Hepatocyte (in vitro differentiated cells): ENCODE measurements around the gene SCUBE2. TPM values are rescaled to one million over a fixed set of nuclear protein-coding genes. Genes with fewer than 3 reads are reported as not detected.

Experiments
- DNase-seq: peaks from one replicate; pipeline ENCODE4 v3.0.0-alpha.2; 2016; ENCODE audit warnings: low spot score
- H2AFZ ChIP-seq: fragments of 200-600 bp; sonication (generic); 2 replicates; pipeline ENCODE4 v1.6.0; 2016; ENCODE audit warnings: antibody characterized with exemption, mild to moderate bottlenecking
- H3K27ac ChIP-seq: fragments of 200-600 bp; sonication (generic); 2 replicates; pipeline ENCODE4 v1.5.1; 2016; ENCODE audit warnings: mild to moderate bottlenecking
- H3K27me3 ChIP-seq: fragments of 200-600 bp; sonication (generic); 2 replicates; pipeline ENCODE4 v1.6.1; 2016
- H3K36me3 ChIP-seq: fragments of 200-600 bp; sonication (generic); replicated peaks from 2 replicates; pipeline ENCODE4 v1.5.1; 2016; ENCODE audit warnings: low read depth; ENCODE audit not compliant: insufficient read depth
- H3K4me1 ChIP-seq: fragments of 200-600 bp; sonication (generic); 2 replicates; pipeline ENCODE4 v1.5.1; 2016; ENCODE audit warnings: mild to moderate bottlenecking, moderate library complexity; ENCODE audit not compliant: insufficient read depth
- H3K4me2 ChIP-seq: fragments of 200-600 bp; sonication (generic); 2 replicates; pipeline ENCODE4 v1.6.0; 2016
- H3K4me3 ChIP-seq: fragments of 200-600 bp; sonication (generic); 2 replicates; pipeline ENCODE4 v1.5.1; 2016; ENCODE audit warnings: mild to moderate bottlenecking
- H3K79me2 ChIP-seq: fragments of 200-600 bp; sonication (generic); 2 replicates; pipeline ENCODE4 v1.6.0; 2017; ENCODE audit warnings: mild to moderate bottlenecking
- H3K9me2 ChIP-seq: fragments of 200-600 bp; sonication (generic); replicated peaks from 2 replicates; pipeline ENCODE4 v1.6.0; 2017; ENCODE audit warnings: mild to moderate bottlenecking; ENCODE audit not compliant: insufficient read depth
- H3K9me3 ChIP-seq: fragments of 200-600 bp; sonication (generic); 2 replicates; pipeline ENCODE4 v1.5.1; 2016; ENCODE audit warnings: low read depth, mild to moderate bottlenecking
- H4K20me1 ChIP-seq: fragments of 200-600 bp; sonication (generic); 2 replicates; pipeline ENCODE4 v1.6.0; 2016; ENCODE audit warnings: mild to moderate bottlenecking; ENCODE audit not compliant: insufficient read depth, poor library complexity, severe bottlenecking
- CTCF ChIP-seq: fragments of 200-600 bp; sonication (generic); IDR thresholded peaks from 2 replicates; pipeline ENCODE4 v1.5.1; 2016; ENCODE audit warnings: antibody characterized with exemption, mild to moderate bottlenecking; ENCODE audit not compliant: poor library complexity
- EZH2 ChIP-seq: fragments of 200-600 bp; sonication (generic); IDR thresholded peaks from 2 replicates; pipeline ENCODE4 v1.6.1; 2016; ENCODE audit warnings: antibody characterized with exemption, mild to moderate bottlenecking, borderline replicate concordance
- EZH2phosphoT487 ChIP-seq: fragments of 200-600 bp; sonication (generic); IDR thresholded peaks from one replicate; pipeline ENCODE4 v1.6.1; 2018; ENCODE audit warnings: antibody characterized with exemption, mild to moderate bottlenecking, low read depth, moderate library complexity; ENCODE audit not compliant: unreplicated experiment, severe bottlenecking
- WGBS: methylation state at CpG from one replicate; pipeline ENCODE4 v1.1.6; 2016; ENCODE audit warnings: low lambda C conversion rate; ENCODE audit errors: missing lambda C conversion rate; 5-methylcytosine and 5-hydroxymethylcytosine counted together
- polyA plus RNA-seq: library from polyadenylated mRNA; unstranded; fragments of >200 nt; fragmentation: Nextera tagmentation; extraction: Ambion mirVana; gene quantifications from 2 replicates; pipeline ENCODE4 v1.2.1, GENCODE V29; 2016
- total RNA-seq: library from RNA; depleted of rRNA; stranded (reverse); fragments of >200 nt; gene quantifications from 2 replicates; pipeline ENCODE4 v1.2.3, GENCODE V29; 2014

SCUBE2 gene
- total and polyA plus RNA-seq, 2 experiments from 2014 or later = 8.6 to 8.9 TPM

GRCh38 chr11:9008011-9008550 lies 83.3 kb downstream of the SCUBE2 start:
- peaks cover 15% of the 10 kb centered on the region for H3K4me1 ChIP-seq
- H3K4me3 ChIP-seq = no peak overlapping the region
- no peak overlapping the region for H3K27ac ChIP-seq
- peaks cover 36% of the 10 kb centered on the region for H3K27me3 ChIP-seq
- no peak overlapping the region for H3K4me2 ChIP-seq
- no peaks in the 10 kb centered on the region for H3K79me2 ChIP-seq
- no peaks in the 10 kb centered on the region for H3K36me3 ChIP-seq
- H3K9me3 ChIP-seq = no peaks in the 10 kb centered on the region
- H2AFZ ChIP-seq = no peak overlapping the region
- DNase-seq = no peak
- H3K9me2 ChIP-seq = no peaks in the 10 kb centered on the region
- 77% methylated on average over 3 of the region's 3 CpGs for WGBS
- TF ChIP-seq EZH2phosphoT487 = no peak
- TF ChIP-seq CTCF = no peak
- no peak for TF ChIP-seq EZH2
- H4K20me1 ChIP-seq = no peaks in the 10 kb centered on the region

DNA sequence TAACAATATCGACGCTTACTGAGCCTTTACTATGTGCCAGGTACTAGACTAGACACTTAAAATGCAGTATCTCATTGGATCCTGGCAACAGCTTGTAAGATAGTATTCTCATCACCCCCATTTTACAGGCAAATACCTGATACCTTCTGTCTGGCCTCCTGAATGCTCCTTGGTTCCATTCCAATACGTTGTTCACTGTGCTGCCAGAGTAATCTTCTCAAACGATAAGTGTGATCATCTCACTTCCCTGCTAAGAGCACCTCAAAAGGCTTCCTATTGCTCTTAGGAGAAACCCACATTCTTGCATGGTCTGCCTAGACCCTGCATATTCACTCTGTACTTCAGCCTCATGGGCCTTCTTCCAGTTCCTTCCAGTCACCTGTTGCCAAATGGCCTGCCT lies 86.3 kb downstream of the SCUBE2 start:
- Histone ChIP-seq H3K36me3 (no peaks in the 10 kb centered on the region), H3K4me2 (no peak overlapping the region), H2AFZ (no peak overlapping the region), H3K79me2 (no peaks in the 10 kb centered on the region), H3K4me3 (no peak overlapping the region), H3K4me1 (peaks cover 17% of the 10 kb centered on the region), H3K27me3 (peaks cover 57% of the 10 kb centered on the region), H3K9me2 (no peaks in the 10 kb centered on the region), H3K27ac (no peak overlapping the region), H3K9me3 (no peaks in the 10 kb centered on the region), H4K20me1 (no peaks in the 10 kb centered on the region)
- TF ChIP-seq CTCF (no peak), EZH2 (no peak), EZH2phosphoT487 (no peak)
- 82% methylated on average over 4 of the region's 4 CpGs for WGBS
- no peak for DNase-seq

DNA sequence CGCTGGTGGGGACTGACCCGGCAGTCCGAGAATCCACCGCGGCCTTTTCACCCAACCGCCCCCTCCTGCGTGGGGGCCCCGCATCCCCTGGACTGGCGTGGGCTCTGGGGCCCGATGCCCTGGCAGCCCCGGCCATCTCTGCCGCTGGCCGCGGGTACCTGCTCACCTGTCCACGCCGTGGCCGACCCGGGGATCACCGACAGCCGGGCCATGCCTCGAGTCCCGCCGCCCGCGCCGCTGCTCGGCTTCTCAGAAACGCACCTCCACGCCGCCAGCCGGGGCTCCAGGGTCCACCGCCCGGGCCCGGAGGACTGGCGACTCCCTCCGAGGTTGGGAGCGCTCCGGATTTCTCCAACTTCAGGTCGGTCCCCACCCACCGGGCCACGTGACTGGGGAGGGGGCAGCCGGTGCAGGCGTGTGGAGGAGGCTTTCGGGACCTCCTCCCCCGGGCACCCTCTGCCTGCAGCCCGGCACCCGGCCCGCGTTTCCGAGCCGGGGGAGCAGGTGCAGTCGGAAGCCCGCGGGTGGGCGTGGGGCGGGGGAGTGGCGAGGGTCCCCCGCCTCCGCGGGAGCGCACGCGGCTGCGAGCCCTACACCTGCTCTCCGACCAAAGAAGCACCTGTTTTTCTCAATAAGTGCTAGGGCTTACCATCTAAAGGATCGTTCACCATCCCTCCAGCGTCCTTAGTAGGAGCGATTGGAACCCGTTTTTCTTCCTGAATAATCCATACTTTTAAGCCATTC lies 87.0 kb downstream of the SCUBE2 start:
- Histone ChIP-seq H3K4me1 (peaks cover 17% of the 10 kb centered on the region), H3K4me2 (peak overlapping the region; percentile 100), H4K20me1 (no peaks in the 10 kb centered on the region), H3K4me3 (peak overlapping the region; percentile 43), H3K9me2 (no peaks in the 10 kb centered on the region), H2AFZ (peak overlapping the region; percentile 98), H3K79me2 (no peaks in the 10 kb centered on the region), H3K36me3 (no peaks in the 10 kb centered on the region), H3K27ac (no peak overlapping the region), H3K27me3 (peaks cover 59% of the 10 kb centered on the region), H3K9me3 (no peaks in the 10 kb centered on the region)
- peak; percentile 32 for DNase-seq
- 5% methylated on average over 61 of the region's 69 CpGs for WGBS
- TF ChIP-seq EZH2phosphoT487 (no peak), CTCF (no peak)
